ENCODE data around the gene IGFLR1. TPM values are rescaled to one million over a fixed set of nuclear protein-coding genes. Genes with fewer than 3 reads are reported as not detected.

Gene IGFLR1
- total and polyA plus RNA-seq, 2 of the 8 experiments (the other 6 are each of a cell fraction or from before 2014, with no cell fraction given): 8.4 to 28.9 TPM

DNA sequence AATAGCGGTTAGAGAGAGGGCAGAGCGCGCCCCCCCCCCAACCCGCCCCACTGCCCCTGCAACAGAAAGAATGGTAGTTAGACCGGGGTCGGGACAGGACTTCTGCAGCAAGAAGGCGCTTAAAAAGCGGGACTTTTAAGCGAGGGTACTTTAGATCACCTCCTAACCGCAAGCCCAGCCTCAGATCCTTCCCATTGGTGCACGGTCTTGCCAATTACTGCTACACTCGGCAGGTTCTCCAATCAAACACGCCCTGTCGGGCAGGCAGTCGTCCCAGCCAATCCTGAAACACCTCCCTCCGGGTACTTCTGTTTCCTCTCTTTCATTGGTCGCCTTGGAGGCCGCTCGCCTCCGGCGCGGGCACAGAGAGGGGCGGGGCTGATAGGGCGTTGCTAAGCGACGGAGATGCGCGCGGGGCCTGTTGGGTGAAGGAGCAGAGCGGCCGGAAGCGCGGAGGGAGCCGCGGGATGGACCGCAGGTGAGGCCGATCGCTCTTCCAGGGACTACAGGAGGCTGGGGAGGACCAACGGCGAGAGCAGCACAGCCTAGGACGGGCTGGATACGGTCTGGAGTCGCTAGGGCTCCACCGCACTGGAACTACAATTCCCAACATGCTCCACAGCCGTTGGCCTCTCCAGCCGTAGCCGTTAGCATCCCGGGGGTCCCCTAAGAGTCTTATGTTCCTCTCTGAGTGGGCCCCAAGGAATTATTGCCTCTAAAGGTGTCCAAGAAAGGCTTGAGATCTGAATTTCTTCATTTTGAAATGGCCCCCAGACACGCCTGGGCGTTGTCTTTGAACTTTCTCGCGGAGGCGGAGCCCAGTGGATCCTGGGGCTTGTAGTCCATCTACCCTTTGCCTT lies 15.7 kb upstream of the IGFLR1 start, which contains the start of gene PROSER3 (continued):
- TF ChIP-seq SIN3A (conservative IDR thresholded peaks at IDR 0.05 in 1 of 2, IDR thresholded peaks at IDR 0.05 in 1 of 2; ENCODE audit: low read depth in 1 of 2, low read length in 2 of 2) (peak; percentile 8 to 84; a peak in 2 of 4 replicates), ZNF274 (IDR thresholded peaks at IDR 0.05; ENCODE audit: borderline replicate concordance, extremely low read depth, low read length) (no peak), YY1 (IDR thresholded peaks at IDR 0.05; ENCODE audit: low read depth, low read length) (peak; percentile 66; the same call in 1 of the 2 replicates), SIX5 (IDR thresholded peaks at IDR 0.05; ENCODE audit: low read depth, low read length) (peak; percentile 67), EGR1 (IDR thresholded peaks at IDR 0.05; ENCODE audit: borderline replicate concordance, low read depth, low read length) (peak; percentile 76), CBX8 (IDR thresholded peaks at IDR 0.05; ENCODE audit: borderline replicate concordance, low read depth, low read length) (no peak), TAF1 (IDR thresholded peaks at IDR 0.05; ENCODE audit: low read depth, low read length) (peak; percentile 51), RBBP5 (IDR thresholded peaks at IDR 0.05; ENCODE audit: borderline replicate concordance, low read depth, low read length) (no peak), KDM4A (IDR thresholded peaks at IDR 0.05; ENCODE audit: low read depth, low read length, severe bottlenecking) (peak; percentile 45), JUN (IDR thresholded peaks at IDR 0.05; ENCODE audit: low read depth, low read length) (no peak), POLR2AphosphoS5 (IDR thresholded peaks at IDR 0.05; ENCODE audit: low read depth, low read length) (peak; percentile 61), TAF7 (optimal IDR thresholded peaks at IDR 0.05; ENCODE audit: borderline replicate concordance, low read depth, low read length) (no peak), RXRA (IDR thresholded peaks at IDR 0.05; ENCODE audit: insufficient read depth, low read depth, low read length) (no peak), POLR2A (IDR thresholded peaks at IDR 0.05; ENCODE audit: control extremely low read depth in 1 of 2, low read depth in 2 of 2, low read length in 2 of 2) (peak in 1 of 2 experiments; percentile 77; a peak in 2 of 3 replicates), SP2 (IDR thresholded peaks at IDR 0.05; ENCODE audit: low read length) (peak; percentile 94)
- TF ChIP-seq, protein P1, sequence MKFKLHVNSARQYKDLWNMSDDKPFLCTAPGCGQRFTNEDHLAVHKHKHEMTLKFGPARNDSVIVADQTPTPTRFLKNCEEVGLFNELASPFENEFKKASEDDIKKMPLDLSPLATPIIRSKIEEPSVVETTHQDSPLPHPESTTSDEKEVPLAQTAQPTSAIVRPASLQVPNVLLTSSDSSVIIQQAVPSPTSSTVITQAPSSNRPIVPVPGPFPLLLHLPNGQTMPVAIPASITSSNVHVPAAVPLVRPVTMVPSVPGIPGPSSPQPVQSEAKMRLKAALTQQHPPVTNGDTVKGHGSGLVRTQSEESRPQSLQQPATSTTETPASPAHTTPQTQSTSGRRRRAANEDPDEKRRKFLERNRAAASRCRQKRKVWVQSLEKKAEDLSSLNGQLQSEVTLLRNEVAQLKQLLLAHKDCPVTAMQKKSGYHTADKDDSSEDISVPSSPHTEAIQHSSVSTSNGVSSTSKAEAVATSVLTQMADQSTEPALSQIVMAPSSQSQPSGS (IDR thresholded peaks at IDR 0.05; ENCODE audit: low read length): no peak
- TF ChIP-seq, protein P2, sequence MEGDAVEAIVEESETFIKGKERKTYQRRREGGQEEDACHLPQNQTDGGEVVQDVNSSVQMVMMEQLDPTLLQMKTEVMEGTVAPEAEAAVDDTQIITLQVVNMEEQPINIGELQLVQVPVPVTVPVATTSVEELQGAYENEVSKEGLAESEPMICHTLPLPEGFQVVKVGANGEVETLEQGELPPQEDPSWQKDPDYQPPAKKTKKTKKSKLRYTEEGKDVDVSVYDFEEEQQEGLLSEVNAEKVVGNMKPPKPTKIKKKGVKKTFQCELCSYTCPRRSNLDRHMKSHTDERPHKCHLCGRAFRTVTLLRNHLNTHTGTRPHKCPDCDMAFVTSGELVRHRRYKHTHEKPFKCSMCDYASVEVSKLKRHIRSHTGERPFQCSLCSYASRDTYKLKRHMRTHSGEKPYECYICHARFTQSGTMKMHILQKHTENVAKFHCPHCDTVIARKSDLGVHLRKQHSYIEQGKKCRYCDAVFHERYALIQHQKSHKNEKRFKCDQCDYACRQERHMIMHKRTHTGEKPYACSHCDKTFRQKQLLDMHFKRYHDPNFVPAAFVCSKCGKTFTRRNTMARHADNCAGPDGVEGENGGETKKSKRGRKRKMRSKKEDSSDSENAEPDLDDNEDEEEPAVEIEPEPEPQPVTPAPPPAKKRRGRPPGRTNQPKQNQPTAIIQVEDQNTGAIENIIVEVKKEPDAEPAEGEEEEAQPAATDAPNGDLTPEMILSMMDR (IDR thresholded peaks at IDR 0.05; ENCODE audit: control extremely low read depth in 1 of 3, insufficient read depth in 1 of 3, low read depth in 1 of 3, low read length in 3 of 3): no peak
- TF ChIP-seq, protein P3, sequence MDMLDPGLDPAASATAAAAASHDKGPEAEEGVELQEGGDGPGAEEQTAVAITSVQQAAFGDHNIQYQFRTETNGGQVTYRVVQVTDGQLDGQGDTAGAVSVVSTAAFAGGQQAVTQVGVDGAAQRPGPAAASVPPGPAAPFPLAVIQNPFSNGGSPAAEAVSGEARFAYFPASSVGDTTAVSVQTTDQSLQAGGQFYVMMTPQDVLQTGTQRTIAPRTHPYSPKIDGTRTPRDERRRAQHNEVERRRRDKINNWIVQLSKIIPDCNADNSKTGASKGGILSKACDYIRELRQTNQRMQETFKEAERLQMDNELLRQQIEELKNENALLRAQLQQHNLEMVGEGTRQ (IDR thresholded peaks at IDR 0.05; ENCODE audit: low read length): no peak

Data from H1 (cell line).